NAMALWA (cell line): ENCODE data around the gene ROCK2.

Source experiments
- DNase-seq: peaks from one replicate; pipeline ENCODE4 v3.0.0-alpha.2; 2015; ENCODE audit warnings: low spot score

Gene ROCK2

GRCh38 chr2:11344342-11344955, at the start of gene ROCK2:
ROCK2 (minus strand) TSS chr2:11344636; CDS start chr2:11344136, 500 bp downstream.
- peak; percentile 65 for DNase-seq

GRCh38 chr2:11393711-11394236, 49.3 kb upstream of the ROCK2 start:
- no peak for DNase-seq

GRCh38 chr2:11391942-11392266, 47.5 kb upstream of the ROCK2 start:
- no peak for DNase-seq

GRCh38 chr2:11390399-11390658, 45.9 kb upstream of the ROCK2 start:
- DNase-seq, result no peak

- DNase-seq, result no peak
Measured at GRCh38 chr2:11389551-11390398, 45.3 kb upstream of the ROCK2 start.

GRCh38 chr2:11389052-11389420, 44.6 kb upstream of the ROCK2 start:
- no peak for DNase-seq

- no peak for DNase-seq
Measured at GRCh38 chr2:11388262-11389051, 44.0 kb upstream of the ROCK2 start.

GRCh38 chr2:11387843-11388242, 43.4 kb upstream of the ROCK2 start:
- no peak for DNase-seq

- DNase-seq, result no peak
Measured at GRCh38 chr2:11387100-11387390, 42.6 kb upstream of the ROCK2 start.

GRCh38 chr2:11385847-11386246, 41.4 kb upstream of the ROCK2 start:
- DNase-seq, result no peak

- DNase-seq, result no peak
Measured at GRCh38 chr2:11385216-11385615, 40.8 kb upstream of the ROCK2 start.

GRCh38 chr2:11379558-11379957, 35.1 kb upstream of the ROCK2 start:
- DNase-seq, result no peak

GRCh38 chr2:11377928-11378545, 33.6 kb upstream of the ROCK2 start:
- DNase-seq, result peak; percentile 11

GRCh38 chr2:11376071-11376470, 31.6 kb upstream of the ROCK2 start:
- no peak for DNase-seq

GRCh38 chr2:11375689-11376027, 31.2 kb upstream of the ROCK2 start:
- DNase-seq, result no peak

GRCh38 chr2:11375025-11375688, 30.7 kb upstream of the ROCK2 start:
- DNase-seq, result no peak

GRCh38 chr2:11373096-11373495, 28.7 kb upstream of the ROCK2 start:
- DNase-seq, result no peak

GRCh38 chr2:11371092-11371937, 26.9 kb upstream of the ROCK2 start:
- no peak for DNase-seq

GRCh38 chr2:11370377-11371091, 26.1 kb upstream of the ROCK2 start:
- DNase-seq, result no peak

GRCh38 chr2:11368059-11368572, 23.7 kb upstream of the ROCK2 start:
- DNase-seq, result no peak
